ENCODE data around the gene EIF4G2. TPM values are rescaled to one million over a fixed set of nuclear protein-coding genes. Genes with fewer than 3 reads are reported as not detected.

EIF4G2 gene
- total RNA-seq, 6 experiments from 2014 or later = 229 to 373 (median 302) TPM

DNA sequence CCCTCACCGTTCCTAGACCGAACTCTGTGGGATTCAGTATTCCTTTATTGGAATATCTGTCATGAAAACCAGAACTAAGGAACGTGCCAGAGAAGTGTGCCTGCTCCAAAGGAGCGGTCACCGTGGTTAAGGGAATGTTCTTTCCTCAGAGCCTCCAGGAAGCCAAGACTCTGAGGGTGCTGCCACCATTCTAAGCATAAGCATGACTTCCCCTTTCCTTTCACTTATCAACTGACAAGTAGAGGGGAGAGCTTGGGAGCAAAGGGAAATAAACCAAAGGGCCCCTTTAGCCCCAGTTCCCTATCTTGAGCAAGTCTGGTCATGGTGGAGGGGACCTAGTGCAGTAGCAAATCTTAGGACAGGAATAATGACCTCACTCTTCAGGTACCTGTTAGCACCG, 30.9 kb downstream of the EIF4G2 start:
- TF ChIP-seq POLR2A (IDR thresholded peaks at IDR 0.05) = no peak
- TF ChIP-seq, protein P1, sequence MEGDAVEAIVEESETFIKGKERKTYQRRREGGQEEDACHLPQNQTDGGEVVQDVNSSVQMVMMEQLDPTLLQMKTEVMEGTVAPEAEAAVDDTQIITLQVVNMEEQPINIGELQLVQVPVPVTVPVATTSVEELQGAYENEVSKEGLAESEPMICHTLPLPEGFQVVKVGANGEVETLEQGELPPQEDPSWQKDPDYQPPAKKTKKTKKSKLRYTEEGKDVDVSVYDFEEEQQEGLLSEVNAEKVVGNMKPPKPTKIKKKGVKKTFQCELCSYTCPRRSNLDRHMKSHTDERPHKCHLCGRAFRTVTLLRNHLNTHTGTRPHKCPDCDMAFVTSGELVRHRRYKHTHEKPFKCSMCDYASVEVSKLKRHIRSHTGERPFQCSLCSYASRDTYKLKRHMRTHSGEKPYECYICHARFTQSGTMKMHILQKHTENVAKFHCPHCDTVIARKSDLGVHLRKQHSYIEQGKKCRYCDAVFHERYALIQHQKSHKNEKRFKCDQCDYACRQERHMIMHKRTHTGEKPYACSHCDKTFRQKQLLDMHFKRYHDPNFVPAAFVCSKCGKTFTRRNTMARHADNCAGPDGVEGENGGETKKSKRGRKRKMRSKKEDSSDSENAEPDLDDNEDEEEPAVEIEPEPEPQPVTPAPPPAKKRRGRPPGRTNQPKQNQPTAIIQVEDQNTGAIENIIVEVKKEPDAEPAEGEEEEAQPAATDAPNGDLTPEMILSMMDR (IDR thresholded peaks at IDR 0.05) = no peak
- DNase-seq (no peak), ATAC-seq (peak in 3 of 4 donors; percentile 21 to 53 (median 26))
- H3K27ac ChIP-seq = no peak overlapping the region
- intact Hi-C loops (cut with DNase I) = no loop called here
- peaks cover 7 to 48% (median 28%) of the 10 kb centered on the region in 4 donors for H3K36me3 ChIP-seq
- no peaks in the 10 kb centered on the region for H3K27me3 ChIP-seq
- no peaks in the 10 kb centered on the region for H3K9me3 ChIP-seq
- WGBS (ENCODE audit: insufficient coverage, low coverage, low lambda C conversion rate, missing lambda C conversion rate) = 64% methylated on average over 6 of the region's 6 CpGs
- H3K4me1 ChIP-seq = peaks cover 0 to 8% (median 1%) of the 10 kb centered on the region in 4 donors
- H3K4me3 ChIP-seq = no peak overlapping the region

DNA sequence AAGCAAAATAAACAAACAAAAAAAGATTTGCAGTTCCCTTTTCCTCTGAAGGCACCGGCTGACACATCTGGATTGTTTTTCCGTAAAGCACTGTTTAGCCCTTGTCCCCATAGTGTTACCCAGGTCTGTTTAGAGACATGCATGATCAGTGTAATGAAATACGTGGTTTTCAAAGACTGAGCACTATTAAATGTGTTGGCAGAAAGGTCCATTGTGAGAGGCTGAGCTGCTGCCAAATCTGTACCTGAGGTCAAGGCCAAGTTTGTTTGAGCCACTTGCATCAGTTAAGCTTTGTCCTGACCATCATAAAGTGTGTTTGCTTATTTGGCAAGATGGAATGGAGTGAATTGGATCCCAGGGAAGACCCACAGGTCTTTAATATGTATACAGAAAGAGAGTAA, 31.3 kb downstream of the EIF4G2 start:
- intact Hi-C loops (cut with DNase I) = no loop called here
- H3K27ac ChIP-seq = no peak overlapping the region

GRCh38 chr11:10774811-10775210, 33.9 kb downstream of the EIF4G2 start:
- H3K27ac ChIP-seq = no peak overlapping the region
- H3K4me3 ChIP-seq = no peak overlapping the region
- ATAC-seq (no peak), DNase-seq (no peak)
- TF ChIP-seq POLR2A (IDR thresholded peaks at IDR 0.05) = no peak
- TF ChIP-seq, protein P1 (IDR thresholded peaks at IDR 0.05) = no peak
- no peaks in the 10 kb centered on the region for H3K9me3 ChIP-seq
- intact Hi-C loops (cut with DNase I) = no loop called here
- H3K36me3 ChIP-seq = peaks cover 13 to 63% (median 34%) of the 10 kb centered on the region in 4 donors
- 81% methylated on average over 2 of the region's 2 CpGs for WGBS (ENCODE audit: insufficient coverage, low coverage, low lambda C conversion rate, missing lambda C conversion rate)
- H3K4me1 ChIP-seq = peaks cover 0 to 22% (median 6%) of the 10 kb centered on the region in 4 donors
- no peaks in the 10 kb centered on the region for H3K27me3 ChIP-seq

More for the DNA sequence above, 31.3 kb downstream of the EIF4G2 start:
- TF ChIP-seq, protein P1 (IDR thresholded peaks at IDR 0.05) = no peak
- no peak for TF ChIP-seq POLR2A (IDR thresholded peaks at IDR 0.05)
- Histone ChIP-seq H3K4me1 (peaks cover 0 to 8% (median 1%) of the 10 kb centered on the region in 4 donors), H3K9me3 (no peaks in the 10 kb centered on the region), H3K4me3 (no peak overlapping the region), H3K27me3 (no peaks in the 10 kb centered on the region), H3K36me3 (peaks cover 10 to 52% (median 30%) of the 10 kb centered on the region in 4 donors)
- DNase-seq (no peak), ATAC-seq (peak; percentile 30 to 83 (median 54))
- WGBS (ENCODE audit: insufficient coverage, low coverage, low lambda C conversion rate, missing lambda C conversion rate) = 50% methylated on average over 3 of the region's 3 CpGs

DNA sequence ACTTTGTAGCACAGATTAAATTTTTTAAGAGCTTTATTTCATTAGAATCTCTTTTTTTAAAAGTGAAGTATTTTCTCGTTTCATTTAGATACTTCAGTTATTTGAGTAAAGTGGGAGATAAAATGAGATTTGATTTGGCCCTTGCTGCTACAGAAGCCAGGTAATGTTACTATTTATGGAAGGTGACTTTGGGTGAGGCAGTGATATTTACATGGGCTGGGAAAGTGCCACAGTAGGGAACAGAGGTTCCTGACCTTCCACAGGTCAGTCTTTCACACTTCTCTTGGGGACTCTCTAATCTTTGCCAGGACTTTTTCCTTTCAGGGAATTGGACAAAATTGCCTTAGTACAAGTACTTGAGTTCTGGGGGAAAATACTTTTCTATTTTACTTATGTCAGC, 37.3 kb downstream of the EIF4G2 start:
- ATAC-seq (peak; percentile 54 to 97 (median 96)), DNase-seq (no peak)
- 30% methylated on average over 1 of the region's 1 CpG for WGBS (ENCODE audit: insufficient coverage, low coverage, low lambda C conversion rate, missing lambda C conversion rate)
- peaks cover 0 to 14% (median 5%) of the 10 kb centered on the region in 4 donors for H3K4me1 ChIP-seq
- TF ChIP-seq, protein P1 (IDR thresholded peaks at IDR 0.05) = no peak
- TF ChIP-seq POLR2A (IDR thresholded peaks at IDR 0.05) = no peak
- H3K27ac ChIP-seq = peak overlapping the region; percentile 5 to 48 (median 25)
- H3K4me3 ChIP-seq = no peak overlapping the region
- intact Hi-C loops (cut with DNase I) = no loop called here
- no peaks in the 10 kb centered on the region for H3K27me3 ChIP-seq
- H3K9me3 ChIP-seq = no peaks in the 10 kb centered on the region
- peaks cover 13 to 59% (median 30%) of the 10 kb centered on the region in 4 donors for H3K36me3 ChIP-seq

Data from right lobe of liver (tissue), 6 donors.